Endothelial cell (in vitro differentiated cells): ENCODE results near the gene CMTR1. TPM values are rescaled to one million over a fixed set of nuclear protein-coding genes. Genes with fewer than 3 reads are reported as not detected.
A peak's percentile ranks its signal among the peaks of the same experiment; 100 is the strongest.

Experiments
- DNase-seq: peaks from one replicate; pipeline ENCODE4 v3.0.0; 2021; ENCODE audit warnings: low spot score
- H3K27ac Mint-ChIP-seq: one replicate; pipeline ENCODE4 v1.8.0; 2021; ENCODE audit warnings: mixed read lengths, inconsistent platforms; ENCODE audit not compliant: unreplicated experiment
- H3K27me3 Mint-ChIP-seq: one replicate; pipeline ENCODE4 v1.8.0; 2021; ENCODE audit warnings: mild to moderate bottlenecking, moderate library complexity, mixed read lengths, inconsistent platforms; ENCODE audit not compliant: unreplicated experiment
- H3K36me3 Mint-ChIP-seq: one replicate; pipeline ENCODE4 v1.8.0; 2021; ENCODE audit warnings: mild to moderate bottlenecking, low read depth, mixed read lengths, inconsistent platforms; ENCODE audit not compliant: unreplicated experiment
- H3K4me1 Mint-ChIP-seq: one replicate; pipeline ENCODE4 v1.8.0; 2021; ENCODE audit warnings: mild to moderate bottlenecking, mixed read lengths, inconsistent platforms; ENCODE audit not compliant: unreplicated experiment
- H3K4me3 Mint-ChIP-seq: one replicate; pipeline ENCODE4 v1.8.0; 2021; ENCODE audit warnings: mild to moderate bottlenecking, mixed read lengths, inconsistent platforms; ENCODE audit not compliant: unreplicated experiment
- H3K9me3 Mint-ChIP-seq: one replicate; pipeline ENCODE4 v1.8.0; 2021; ENCODE audit warnings: mixed read lengths, inconsistent platforms; ENCODE audit not compliant: unreplicated experiment
- CTCF ChIP-seq: fragments of 200-600 bp; sonication (generic); IDR thresholded peaks from one replicate; pipeline ENCODE4 v1.5.0; 2021; ENCODE audit warnings: antibody characterized with exemption; ENCODE audit not compliant: unreplicated experiment
- total RNA-seq: library from RNA; stranded (reverse); fragmentation: NEBNext Ultra II Directional; extraction: Animal tissue kit (Norgen Biotek cat#: 25700); gene quantifications from one replicate; pipeline ENCODE4 v1.2.1, GENCODE V29; 2021; ENCODE audit not compliant: unreplicated experiment

Gene CMTR1
- total RNA-seq, 1 donor from 2014 or later, result 50.0 TPM

GRCh38 chr6:37507690-37508421 lies 74.8 kb downstream of the CMTR1 start:
- no peak overlapping the region for H3K4me3 Mint-ChIP-seq
- DNase-seq, result no peak

GRCh38 chr6:37511201-37511600 lies 78.2 kb downstream of the CMTR1 start:
- H3K9me3 Mint-ChIP-seq, result no peaks in the 10 kb centered on the region
- H3K4me3 Mint-ChIP-seq, result no peak overlapping the region
- DNase-seq, result no peak
- no peak overlapping the region for H3K27ac Mint-ChIP-seq
- H3K36me3 Mint-ChIP-seq, result no peaks in the 10 kb centered on the region
- H3K27me3 Mint-ChIP-seq, result peaks cover 9% of the 10 kb centered on the region
- TF ChIP-seq CTCF, result no peak
- peaks cover 10% of the 10 kb centered on the region for H3K4me1 Mint-ChIP-seq

More at GRCh38 chr6:37507690-37508421, 74.8 kb downstream of the CMTR1 start:
- Mint-ChIP-seq H3K27me3 (peaks cover 7% of the 10 kb centered on the region), H3K36me3 (no peaks in the 10 kb centered on the region), H3K4me1 (peaks cover 19% of the 10 kb centered on the region), H3K27ac (no peak overlapping the region), H3K9me3 (no peaks in the 10 kb centered on the region)
- no peak for TF ChIP-seq CTCF

GRCh38 chr6:37511910-37512399 lies 78.9 kb downstream of the CMTR1 start:
- H3K9me3 Mint-ChIP-seq, result no peaks in the 10 kb centered on the region
- H3K4me3 Mint-ChIP-seq, result no peak overlapping the region
- peaks cover 9% of the 10 kb centered on the region for H3K27me3 Mint-ChIP-seq
- no peak for DNase-seq
- H3K27ac Mint-ChIP-seq, result no peak overlapping the region
- TF ChIP-seq CTCF, result no peak
- H3K4me1 Mint-ChIP-seq, result peaks cover 10% of the 10 kb centered on the region
- no peaks in the 10 kb centered on the region for H3K36me3 Mint-ChIP-seq

- no peak for DNase-seq
- H3K4me3 Mint-ChIP-seq, result peak overlapping the region; percentile 14
Measured at GRCh38 chr6:37512400-37513011, 79.5 kb downstream of the CMTR1 start.

More at GRCh38 chr6:37512400-37513011, 79.5 kb downstream of the CMTR1 start:
- Mint-ChIP-seq H3K27ac (no peak overlapping the region), H3K9me3 (no peaks in the 10 kb centered on the region), H3K27me3 (peaks cover 9% of the 10 kb centered on the region), H3K4me1 (peaks cover 10% of the 10 kb centered on the region), H3K36me3 (no peaks in the 10 kb centered on the region)
- no peak for TF ChIP-seq CTCF
